ENCODE results near the gene PLPP6.

DNA sequence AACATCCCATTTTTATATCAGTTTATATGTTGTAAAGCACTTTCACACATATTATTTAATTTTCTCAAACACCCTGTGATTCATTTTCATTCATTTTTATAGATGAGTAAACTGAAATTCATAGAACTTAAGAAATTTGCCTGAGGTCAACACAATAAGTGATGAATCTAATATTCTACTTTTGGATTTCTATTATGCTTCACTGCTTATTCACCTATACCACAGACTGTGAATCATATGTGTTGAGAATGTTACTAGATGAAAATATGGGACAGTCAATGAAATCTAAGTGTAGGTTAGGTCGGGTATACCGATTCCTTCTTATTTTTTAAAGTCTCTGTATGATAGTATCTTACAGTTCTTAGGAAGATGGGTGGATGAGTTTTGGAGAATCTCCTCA lies 42.0 kb downstream of the PLPP6 start:
- TF ChIP-seq ELF4 (IDR thresholded peaks at IDR 0.05) (no peak), LEF1 (IDR thresholded peaks at IDR 0.05; ENCODE audit: borderline replicate concordance) (no peak), SUZ12 (IDR thresholded peaks at IDR 0.05) (no peak), FOXM1 (IDR thresholded peaks at IDR 0.05; ENCODE audit: borderline replicate concordance) (no peak), SP1 (IDR thresholded peaks at IDR 0.05) (no peak), BHLHE40 (IDR thresholded peaks at IDR 0.05; ENCODE audit: borderline replicate concordance) (no peak), NFRKB (IDR thresholded peaks at IDR 0.05) (no peak), CTBP1 (IDR thresholded peaks at IDR 0.05; ENCODE audit: borderline replicate concordance) (no peak), FOXK2 (IDR thresholded peaks at IDR 0.05) (no peak)
